ENCODE results near the gene CREBRF. TPM values are rescaled to one million over a fixed set of nuclear protein-coding genes. Genes with fewer than 3 reads are reported as not detected.

The CREBRF gene, protein sequence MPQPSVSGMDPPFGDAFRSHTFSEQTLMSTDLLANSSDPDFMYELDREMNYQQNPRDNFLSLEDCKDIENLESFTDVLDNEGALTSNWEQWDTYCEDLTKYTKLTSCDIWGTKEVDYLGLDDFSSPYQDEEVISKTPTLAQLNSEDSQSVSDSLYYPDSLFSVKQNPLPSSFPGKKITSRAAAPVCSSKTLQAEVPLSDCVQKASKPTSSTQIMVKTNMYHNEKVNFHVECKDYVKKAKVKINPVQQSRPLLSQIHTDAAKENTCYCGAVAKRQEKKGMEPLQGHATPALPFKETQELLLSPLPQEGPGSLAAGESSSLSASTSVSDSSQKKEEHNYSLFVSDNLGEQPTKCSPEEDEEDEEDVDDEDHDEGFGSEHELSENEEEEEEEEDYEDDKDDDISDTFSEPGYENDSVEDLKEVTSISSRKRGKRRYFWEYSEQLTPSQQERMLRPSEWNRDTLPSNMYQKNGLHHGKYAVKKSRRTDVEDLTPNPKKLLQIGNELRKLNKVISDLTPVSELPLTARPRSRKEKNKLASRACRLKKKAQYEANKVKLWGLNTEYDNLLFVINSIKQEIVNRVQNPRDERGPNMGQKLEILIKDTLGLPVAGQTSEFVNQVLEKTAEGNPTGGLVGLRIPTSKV
- total RNA-seq (2022; extraction: Qiagen RNA extraction; ENCODE audit: low read depth), result 2.0 to 3.4 TPM (median 2.5 TPM) in 5 replicates

DNA sequence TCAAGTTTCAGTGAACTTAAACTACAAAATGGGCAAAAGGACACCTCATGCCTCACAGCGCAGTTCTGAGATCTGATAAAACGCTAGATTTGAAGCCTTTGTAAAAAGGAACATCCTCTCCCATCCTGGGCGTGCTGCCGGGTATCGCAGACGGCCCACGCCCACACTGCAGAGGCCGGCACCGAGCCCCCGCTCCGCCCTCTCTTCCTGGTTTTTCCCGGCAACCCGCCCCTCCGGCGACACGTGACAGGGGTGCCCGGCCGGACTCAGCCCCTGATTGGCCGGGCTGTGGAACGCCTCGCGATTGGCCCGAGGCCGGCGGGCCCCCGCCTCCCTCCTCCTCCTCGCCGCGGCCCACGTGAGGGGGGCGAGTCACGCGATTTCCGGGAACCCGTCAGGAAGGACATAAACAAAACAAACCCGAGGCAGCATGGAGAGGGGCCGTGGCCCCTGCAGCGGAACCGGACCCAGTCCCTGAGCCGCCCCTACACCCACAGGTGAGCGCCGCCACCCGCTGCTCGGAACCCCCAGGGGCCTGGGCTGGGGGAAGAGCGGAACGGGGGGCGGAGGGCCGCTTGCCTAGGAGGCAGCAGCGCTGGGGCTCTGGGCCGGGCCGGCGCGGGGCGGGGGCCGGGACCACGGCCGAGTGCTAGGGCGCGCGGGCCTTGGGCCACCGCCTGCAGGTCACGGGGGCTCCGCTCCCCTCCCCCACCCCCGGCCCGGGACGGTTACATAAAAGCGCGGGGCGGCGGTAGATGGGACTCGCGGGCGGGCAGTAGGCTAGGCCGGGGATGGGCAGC lies at the start of gene CREBRF:
CREBRF (plus strand) TSS at position 370 of the 800 bp plus-strand sequence. CDS start 24,424 bp downstream, outside the sequence.

DNA sequence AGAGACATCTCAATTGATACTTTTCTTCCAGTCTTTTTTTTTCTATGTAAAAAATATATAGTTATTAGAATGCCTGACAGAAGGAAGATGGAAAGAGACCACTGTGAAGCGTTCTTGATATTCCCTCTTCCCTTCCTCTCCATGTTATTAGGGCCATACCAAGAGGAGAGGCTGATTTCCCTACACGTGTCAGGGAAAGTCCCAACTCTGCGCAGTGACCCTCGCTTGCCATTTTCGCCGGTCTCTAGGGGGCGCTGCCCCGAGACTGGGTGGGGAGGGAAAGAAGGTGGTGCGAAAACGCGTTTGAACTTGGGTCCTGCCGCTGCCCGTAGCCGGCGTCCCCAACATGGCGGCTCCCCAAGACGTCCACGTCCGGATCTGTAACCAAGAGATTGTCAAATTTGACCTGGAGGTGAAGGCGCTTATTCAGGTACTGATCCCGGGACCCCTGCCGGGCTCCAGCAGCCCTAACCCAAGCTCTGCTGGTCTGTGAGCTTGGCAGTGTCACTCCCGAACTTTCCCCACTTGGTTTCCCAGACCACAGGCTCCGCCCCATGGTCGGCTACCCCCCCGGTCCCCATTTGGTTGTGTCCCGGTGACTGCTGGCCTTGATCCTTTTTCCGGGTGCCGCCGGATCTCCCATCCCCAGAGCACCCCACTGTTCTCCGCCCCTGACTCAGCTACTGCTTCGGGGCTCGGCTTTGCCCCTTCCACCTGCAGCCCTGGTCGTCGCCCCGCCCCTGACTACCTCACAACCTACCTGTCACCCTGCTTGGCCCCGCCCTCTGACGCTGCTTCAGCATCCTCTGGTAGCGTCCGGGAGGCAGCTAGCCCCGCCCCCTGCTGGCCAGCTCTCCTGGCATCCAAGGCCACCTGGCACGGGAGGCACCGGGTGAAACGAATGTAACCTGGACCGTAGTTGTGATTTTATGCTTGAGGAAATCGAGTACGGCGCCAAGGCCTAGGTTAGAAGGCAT lies 88.3 kb downstream of the CREBRF start, which contains the start of gene BNIP1:
BNIP1 (plus strand) TSS at position 332 of the 977 bp plus-strand sequence; CDS start at position 347, 15 bp downstream.

Other genes with a start within 250 kb of the CREBRF start
- 264 to 321 TPM (median 304 TPM) in 5 replicates for gene ERGIC1, start 222.1 kb upstream of the CREBRF start, total RNA-seq (2022; extraction: Qiagen RNA extraction; ENCODE audit: low read depth)
- 116 to 128 TPM (median 121 TPM) in 5 replicates for gene RPL26L1, start 96.9 kb upstream of the CREBRF start, total RNA-seq (2022; extraction: Qiagen RNA extraction; ENCODE audit: low read depth)
- gene ATP6V0E1, start 72.6 kb upstream of the CREBRF start, total RNA-seq (2022; extraction: Qiagen RNA extraction; ENCODE audit: low read depth), result 268 to 386 TPM (median 357 TPM) in 5 replicates
- gene BNIP1, start 88.2 kb downstream of the CREBRF start, total RNA-seq (2022; extraction: Qiagen RNA extraction; ENCODE audit: low read depth), result 16.2 to 18.9 TPM (median 17.1 TPM) in 5 replicates
- 11.8 to 15.7 TPM (median 13.5 TPM) in 5 replicates for gene NKX2-5, start 178.9 kb downstream of the CREBRF start, total RNA-seq (2022; extraction: Qiagen RNA extraction; ENCODE audit: low read depth)

All from A549 treated with DMSO at 1 μM for 4 hours (cell line).